NCI-H446 (cell line): ENCODE results near the gene DDX27.
A peak's percentile ranks its signal among the peaks of the same experiment; 100 is the strongest.
"Not testable (repeated sequence)": the region's sequence is repeated elsewhere in the genome, so short reads cannot be mapped to it uniquely, and the experiment has no call there.

Source experiments
- DNase-seq, 2 experiments: peaks; one replicate each; lab custom pipeline; 2025; lab: John Stamatoyannopoulos, UW

DDX27 gene

GRCh38 chr20:49203011-49203410 lies 16.2 kb upstream of the DDX27 start:
- DNase-seq = no peak

DNA sequence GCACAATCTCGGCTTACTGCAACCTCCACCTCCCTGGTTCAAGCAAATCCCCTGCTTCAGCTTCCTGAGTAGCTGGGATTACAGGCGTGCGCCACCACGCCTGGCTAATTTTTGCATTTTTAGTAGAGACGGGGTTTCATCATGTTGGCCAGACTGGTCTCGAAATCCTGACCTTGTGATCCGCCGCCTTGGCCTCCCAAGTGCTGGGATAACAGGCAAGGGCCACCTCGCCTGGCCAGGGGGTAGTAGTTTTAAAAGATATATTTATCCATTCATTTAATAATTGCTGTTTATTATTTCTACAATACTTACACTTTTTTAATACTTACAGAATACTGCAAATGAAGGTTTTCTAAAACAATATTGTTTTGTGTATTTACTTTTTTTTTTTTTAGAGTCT lies 15.5 kb upstream of the DDX27 start:
- DNase-seq = no peak

- DNase-seq = no peak
Measured at GRCh38 chr20:49207076-49207475, 12.1 kb upstream of the DDX27 start.

- no peak for DNase-seq
Measured at GRCh38 chr20:49210101-49210756, 9.0 kb upstream of the DDX27 start.

DNA sequence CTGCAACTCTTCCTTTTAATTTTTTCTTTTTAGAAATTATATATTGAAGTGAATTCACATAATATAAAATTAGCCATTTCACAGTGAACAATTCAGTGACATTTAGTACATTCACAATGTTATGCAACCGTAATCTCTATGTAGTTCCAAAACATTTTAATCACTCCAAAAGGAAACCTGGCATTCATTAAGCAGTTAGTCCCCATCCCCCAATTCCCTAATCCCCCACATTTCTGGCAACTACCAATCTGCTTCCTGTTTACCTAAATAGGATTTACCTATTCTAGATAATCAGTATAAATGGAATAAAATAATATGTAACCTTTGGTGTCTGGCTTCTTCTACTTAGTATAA lies 8.5 kb upstream of the DDX27 start:
- DNase-seq = no peak

DNA sequence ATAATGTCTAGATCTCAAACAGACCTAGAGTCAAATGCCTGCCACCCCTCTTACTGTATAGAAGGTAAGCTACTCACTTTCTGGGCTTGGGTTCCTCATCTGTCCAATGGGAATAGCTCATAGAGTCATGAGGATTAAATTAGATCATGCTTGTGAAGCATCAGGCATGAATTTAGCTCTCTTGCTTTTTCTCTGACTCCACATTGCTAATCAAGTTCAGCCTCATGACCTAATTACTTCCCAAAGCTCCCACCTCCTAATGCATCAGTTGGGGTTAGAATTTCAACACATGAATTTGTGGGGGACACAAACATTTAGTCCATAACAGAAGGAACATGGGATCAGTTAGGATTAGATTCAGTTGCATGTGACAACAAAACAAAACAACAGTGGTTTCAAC lies 4.6 kb upstream of the DDX27 start:
- no peak for DNase-seq

- DNase-seq = no peak
Measured at GRCh38 chr20:49215232-49215631, 4.0 kb upstream of the DDX27 start.

- peak; percentile 80 to 91 for DNase-seq
Measured at GRCh38 chr20:49216991-49217578, 2.1 kb upstream of the DDX27 start.

GRCh38 chr20:49218739-49219090 lies 501 bp upstream of the DDX27 start:
- not testable (repeated sequence) for DNase-seq

DNA sequence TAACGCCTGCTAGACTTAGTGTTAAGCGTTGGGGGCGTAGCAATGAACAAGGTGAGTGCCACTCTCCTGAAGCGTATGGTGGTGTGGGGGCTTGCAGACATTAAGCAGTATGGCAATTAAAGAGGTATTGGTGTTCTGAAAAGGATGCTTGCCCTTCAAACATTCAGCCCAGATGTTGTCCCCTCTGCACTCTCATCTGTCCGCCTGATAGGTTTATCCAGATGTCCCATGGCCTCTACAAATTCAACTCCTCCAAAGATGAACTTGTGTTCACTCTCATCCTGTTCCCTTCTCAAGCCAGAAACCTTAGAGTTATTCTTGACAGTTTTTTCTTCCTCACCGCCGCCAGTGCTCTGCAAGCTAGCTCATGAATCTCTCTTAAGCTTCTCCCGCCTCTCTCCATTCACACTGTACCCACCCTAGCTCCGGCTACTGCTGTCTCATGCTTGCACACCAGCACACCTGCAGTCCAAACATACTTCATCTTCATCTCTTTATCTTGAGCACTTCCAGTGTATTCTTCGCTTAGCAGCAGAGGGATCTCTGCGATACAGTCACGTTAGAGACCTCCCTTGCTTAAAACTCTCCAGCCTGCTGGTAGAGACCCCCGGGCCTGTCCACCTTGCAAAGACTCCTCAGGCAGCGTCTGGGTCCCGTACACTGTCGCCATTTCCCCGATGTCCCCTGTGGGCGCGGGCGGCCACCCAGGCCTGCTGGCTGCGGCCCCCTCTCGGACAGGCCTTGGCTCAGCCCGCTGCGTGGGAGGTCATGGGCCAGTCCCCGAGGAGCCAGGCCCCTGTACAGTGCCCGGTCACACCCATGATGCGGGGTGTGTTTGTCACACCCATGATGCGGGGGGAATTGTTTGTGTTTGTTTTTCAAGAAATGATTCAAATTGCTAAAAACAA lies 962 bp downstream of the DDX27 start:
- DNase-seq = no peak

DNA sequence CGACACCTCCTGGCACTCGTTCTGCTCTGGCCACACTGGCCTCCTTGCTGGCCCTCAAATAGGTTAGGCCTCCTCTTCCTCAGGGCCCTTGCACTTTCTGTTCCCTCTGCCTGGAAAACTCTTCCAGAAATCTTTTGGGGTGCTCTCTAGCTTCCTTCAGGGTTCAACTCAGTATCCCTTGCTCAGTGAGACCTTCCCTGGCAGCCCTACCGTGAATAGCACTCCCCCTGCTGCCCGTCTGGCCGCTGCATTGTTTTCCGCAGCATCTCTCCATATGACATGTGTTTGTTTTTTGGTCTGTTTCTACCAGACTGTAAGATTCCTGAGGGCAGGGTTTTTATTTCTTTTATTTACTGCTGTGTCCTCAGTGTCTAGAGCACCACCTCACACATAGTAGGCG lies 6.7 kb downstream of the DDX27 start:
- DNase-seq = no peak

DNA sequence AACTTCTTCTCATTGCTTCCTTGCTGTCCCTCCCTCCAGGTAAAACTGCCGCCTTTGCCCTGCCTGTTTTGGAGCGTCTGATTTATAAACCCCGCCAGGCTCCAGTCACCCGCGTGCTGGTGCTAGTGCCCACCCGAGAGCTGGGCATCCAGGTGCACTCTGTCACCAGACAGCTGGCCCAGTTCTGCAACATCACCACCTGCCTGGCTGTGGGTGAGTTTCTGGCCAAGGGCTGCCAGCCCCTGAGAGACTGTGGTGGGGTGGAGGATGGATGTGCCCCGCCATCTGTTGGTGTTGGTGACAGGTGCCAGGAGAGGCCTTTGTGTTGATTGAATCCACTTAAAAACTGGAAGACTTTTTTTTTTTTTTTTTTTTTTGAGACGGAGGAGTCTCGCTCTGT lies 9.5 kb downstream of the DDX27 start:
- DNase-seq = peak in 1 of 2 experiments; percentile 45

DNA sequence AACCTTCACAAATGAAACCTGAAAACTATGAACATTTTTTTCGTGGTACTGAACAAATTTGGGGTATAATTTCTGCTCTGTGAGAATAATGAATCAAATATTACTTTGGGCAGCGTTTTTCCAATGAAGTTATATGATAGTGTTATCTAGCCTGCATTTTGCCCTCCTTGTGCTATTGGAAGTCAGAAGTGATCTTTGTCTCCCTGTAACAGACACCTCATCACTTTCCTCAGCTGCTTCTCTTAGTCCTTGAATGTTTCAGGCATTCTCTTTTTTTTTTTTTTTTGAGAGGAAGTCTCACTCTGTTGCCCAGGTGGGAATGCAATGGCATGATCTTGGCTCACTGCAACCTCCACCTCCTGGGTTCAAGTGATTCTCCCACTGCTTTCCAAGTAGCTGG lies 10.2 kb downstream of the DDX27 start:
- no peak for DNase-seq

DNA sequence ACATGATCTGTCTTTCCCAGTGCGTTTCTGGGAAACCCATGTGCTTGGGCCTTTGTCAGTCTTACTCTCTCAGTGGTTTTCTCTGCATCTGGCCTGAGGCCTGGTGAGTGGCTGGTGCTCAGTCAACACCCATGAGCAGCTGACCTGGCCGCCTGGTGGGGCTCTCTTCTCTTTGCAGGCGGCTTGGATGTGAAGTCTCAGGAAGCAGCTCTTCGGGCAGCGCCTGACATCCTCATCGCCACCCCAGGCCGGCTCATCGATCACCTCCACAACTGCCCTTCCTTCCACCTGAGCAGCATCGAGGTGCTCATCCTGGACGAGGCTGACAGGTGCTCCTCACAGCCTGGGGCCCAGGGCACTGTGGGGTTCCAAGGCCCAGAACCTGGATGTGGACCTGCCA lies 10.8 kb downstream of the DDX27 start:
- DNase-seq = no peak

DNA sequence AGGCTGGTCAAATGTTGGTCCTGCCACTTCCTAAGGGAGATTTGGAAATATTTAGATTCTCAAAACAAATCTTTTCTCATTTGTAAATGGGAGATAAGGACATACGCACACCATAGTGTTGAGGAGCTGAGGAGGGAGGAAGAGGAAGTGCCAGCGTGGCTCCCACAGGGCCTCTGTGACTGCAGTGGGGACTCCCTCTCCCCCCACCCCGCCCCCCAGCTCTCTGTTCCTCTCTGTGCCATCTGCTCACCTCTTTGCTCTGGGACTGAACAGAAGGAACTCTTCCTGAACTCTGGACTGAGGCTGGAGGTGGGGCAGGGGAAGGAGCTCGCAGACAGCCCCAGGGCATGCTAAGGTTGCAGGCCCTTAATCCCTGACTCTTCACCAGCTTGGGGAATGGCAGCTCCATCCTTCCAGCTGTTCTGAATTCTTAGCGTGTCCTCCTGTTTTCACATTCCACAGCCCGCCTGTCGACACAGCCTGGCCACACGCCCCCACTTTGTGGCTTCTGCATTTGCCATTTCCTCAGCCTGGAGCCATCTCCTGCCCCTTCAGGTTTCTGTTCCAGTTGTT lies 11.4 kb downstream of the DDX27 start:
- no peak for DNase-seq

GRCh38 chr20:49231471-49231870 lies 12.3 kb downstream of the DDX27 start:
- no peak for DNase-seq

DNA sequence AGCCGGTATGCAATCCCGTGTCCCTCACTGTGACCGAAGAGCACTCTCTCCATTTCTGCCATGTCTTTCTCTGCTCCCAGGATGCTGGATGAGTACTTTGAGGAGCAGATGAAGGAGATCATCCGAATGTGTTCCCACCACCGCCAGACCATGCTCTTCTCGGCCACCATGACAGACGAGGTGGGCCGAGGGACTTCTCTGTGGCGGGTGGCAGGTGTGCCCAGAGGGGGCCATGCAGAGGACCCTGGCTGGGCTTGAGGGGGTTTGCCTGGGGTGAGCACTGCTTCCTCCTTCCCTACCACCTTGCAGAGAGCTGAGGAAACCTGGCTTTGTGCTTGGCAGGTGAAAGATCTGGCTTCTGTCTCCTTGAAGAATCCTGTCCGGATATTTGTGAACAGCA lies 14.0 kb downstream of the DDX27 start:
- no peak for DNase-seq

- DNase-seq = no peak
Measured at GRCh38 chr20:49234831-49235230, 15.6 kb downstream of the DDX27 start.

DNA sequence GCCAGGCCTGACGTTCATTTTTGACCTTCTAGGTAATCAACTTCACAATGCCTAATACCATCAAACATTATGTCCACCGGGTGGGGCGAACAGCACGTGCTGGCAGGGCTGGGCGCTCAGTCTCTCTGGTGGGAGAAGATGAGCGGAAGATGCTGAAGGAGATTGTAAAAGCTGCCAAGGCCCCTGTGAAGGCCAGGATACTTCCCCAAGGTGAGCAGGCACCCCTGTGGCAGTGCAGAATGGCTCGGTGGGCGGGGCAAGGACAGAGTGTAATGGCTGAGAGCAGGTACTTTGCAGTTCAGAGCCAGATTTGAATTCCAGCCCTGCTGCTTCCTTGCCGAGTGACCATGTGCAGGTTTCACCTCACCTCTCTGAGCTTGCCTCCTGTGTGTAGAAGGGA lies 17.1 kb downstream of the DDX27 start:
- DNase-seq = no peak

- no peak for DNase-seq
Measured at GRCh38 chr20:49237531-49237930, 18.3 kb downstream of the DDX27 start.

GRCh38 chr20:49245921-49246740 lies 26.9 kb downstream of the DDX27 start:
- peak in 1 of 2 experiments; percentile 37 for DNase-seq

DNA sequence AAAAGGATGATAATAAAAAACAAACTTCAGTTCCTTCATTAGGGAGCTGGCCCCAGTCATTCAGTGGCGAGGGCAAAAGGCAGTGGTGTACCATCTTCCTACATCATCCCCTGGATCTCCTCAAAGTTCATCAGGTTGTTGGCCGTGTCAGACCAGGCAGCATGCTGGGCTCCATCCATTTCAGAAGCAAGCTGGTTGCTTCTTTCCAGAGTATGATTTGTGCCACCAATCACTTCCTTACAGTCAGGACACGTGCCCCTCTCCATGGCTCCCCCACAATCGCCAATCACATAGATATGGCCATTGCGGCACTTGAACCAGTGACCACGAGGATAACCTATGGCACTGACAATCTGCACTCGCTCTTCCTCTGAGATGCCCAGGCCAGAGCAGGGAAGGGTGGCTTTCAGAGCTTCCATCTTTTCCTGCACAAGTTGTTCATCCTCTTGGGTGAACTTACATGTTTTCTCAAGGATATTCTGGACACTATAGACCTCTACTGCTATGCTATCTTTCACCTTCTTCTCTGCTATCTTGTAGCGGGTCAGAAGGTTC lies 28.0 kb downstream of the DDX27 start:
- DNase-seq = no peak
